ENCODE results near the gene TPP2.

Gene TPP2

DNA sequence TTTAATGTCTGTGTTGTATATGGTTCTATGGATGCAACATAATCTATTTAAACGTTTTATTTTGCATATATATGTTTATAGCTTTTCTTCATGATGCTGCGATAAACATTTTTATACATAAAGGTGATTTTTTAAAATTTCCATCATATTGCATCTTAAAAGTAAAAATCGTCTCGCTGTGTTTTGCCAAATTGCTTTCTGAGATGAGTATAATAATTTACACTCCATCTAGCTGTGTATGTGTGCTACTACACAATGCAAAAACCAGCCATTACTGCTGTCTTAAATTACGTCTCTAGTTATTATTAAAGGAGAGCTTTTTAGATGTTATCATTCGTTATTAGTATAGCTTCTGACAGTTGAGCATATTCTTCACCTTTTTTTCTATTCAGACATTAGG lies 60.8 kb downstream of the TPP2 start:
- no peak for DNase-seq (ENCODE audit: low spot score)

DNA sequence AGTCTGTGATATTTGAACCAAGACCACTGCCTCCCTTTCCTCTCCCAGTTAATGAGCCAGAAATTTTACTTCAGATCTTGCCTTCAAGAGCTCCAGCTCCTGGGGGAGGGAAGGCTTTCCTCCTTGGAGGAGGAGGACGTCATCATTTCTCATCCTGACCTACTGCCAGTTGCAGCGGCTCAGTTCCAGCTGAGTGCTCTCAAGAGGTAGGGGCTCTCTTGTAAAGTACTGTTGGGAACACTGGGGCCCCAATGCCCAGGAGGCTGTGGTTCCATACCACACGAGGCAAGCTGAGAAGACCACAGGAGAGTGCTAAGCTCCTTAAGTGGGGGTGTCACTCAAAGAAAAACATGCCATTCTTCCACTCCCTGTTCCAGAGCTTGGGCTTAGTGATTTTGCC lies 61.9 kb downstream of the TPP2 start:
- DNase-seq (ENCODE audit: low spot score), result no peak

DNA sequence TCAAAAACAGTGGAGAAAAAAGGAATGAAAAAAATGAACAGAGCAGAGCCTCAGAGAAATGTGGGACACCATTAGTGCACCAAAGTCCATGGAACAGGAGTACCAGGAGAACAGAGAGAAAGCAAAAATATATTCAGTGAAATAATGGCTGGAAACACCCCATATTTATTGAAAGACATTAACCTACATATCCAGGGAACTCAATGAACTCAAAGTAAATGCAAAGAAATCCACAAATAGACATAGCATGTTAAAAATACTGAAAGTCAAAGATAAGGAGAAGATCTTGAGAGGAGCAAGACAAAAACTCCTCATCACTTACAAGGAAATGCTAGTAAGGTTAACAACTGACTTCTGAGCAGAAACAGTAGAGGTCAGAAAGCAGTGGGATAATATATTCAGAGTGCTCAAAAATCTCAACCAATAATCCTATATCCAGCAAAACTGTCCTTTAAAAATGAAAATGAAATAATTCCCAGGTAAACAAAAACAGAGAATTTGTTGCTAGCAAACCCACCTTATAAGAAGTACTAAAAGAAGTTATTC lies 62.5 kb downstream of the TPP2 start:
- DNase-seq (ENCODE audit: low spot score), result no peak

DNA sequence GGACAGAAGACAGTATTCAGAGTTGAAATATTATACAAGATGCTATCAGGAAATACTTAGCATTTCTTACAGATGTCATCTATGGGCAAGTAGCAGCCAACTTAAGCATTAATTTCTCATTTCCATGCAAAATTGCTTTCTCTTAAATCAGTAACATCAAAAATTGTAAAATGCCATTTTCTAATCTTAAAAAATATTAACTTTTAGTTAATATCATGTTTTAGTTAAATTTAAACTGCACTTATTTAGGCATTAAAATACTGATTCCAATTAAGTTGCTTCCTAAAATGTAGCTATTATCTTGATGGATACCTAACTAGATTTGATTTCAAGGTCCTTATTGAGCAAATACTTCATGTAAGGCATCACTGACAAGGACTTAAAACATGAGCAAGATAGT lies 70.2 kb downstream of the TPP2 start:
- DNase-seq (ENCODE audit: low spot score), result no peak

DNA sequence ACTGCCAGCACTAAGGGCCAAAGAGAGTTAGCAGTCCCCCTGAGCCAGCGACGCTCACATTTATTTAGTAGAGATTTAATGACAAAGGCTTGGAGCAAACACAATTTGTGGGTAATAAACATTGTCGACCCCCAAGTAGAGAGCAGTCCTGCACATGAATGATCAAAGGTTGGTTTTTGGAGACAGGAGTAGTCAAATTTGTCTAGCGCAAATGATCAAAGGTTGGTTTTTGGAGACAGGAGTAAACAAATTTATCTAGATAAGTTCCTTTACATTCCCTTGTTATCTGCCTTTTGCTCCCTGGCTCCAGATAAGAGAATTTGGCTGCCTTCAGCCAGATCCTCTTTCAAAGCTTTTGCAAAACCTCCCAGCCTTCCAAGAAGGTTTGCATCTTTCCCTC lies 71.1 kb downstream of the TPP2 start:
- no peak for DNase-seq (ENCODE audit: low spot score)

DNA sequence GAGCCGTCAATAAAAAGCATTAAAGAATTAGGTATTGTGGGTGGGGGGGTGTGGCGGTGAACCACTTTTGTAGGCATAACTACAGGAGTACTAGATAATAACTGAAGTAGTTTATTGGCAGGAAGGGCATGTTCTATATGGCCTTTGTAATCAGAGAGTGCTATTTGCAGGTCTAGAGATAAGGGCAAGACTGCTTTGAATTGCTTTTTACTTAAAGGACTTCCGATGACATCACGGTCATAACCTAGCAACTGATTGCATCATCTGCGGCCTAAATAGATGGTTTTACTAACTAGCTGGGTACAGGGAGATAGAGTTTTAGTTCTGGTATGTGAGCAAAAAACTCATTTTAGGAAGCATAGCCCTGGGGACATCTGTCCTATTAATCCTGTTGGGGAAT lies 73.3 kb downstream of the TPP2 start:
- no peak for DNase-seq (ENCODE audit: low spot score)

DNA sequence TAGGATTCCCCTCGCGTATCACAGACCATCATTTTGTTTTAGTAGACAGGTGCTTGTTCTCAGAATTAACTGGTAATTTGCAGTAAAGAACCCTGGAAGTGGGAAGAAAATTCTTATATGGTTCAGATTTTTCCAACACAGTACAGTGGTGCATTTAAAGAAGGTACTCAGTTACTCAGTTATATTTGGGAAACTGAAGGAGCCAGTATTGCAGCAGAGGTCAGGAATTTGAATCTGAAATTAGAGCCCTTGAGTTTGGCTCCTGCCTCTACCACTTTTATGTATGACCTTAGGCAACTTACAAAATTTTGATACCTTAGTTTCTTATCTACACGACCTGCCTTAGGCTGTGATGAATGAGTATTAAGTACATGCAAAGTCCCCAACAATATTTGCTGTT lies 78.3 kb downstream of the TPP2 start:
- DNase-seq (ENCODE audit: low spot score), result no peak

DNA sequence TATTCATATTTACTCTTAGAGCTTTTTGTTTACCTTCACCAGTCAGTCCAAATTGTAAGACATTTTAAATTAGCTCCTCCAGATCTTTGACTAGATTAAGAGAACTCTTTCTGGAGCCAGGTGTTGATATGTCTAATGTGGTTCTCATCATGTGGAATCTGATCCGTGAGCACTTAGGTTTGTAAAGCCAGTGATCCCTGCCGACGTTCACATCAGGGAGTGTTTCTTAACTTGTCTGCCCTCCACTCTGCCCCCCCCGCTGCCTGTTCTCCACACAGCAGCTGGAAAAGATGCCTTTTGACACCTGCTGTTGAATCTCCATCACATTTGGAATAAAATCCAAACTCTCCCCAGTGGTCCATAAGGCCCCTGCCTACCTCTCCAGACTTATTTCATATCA lies 80.3 kb downstream of the TPP2 start:
- no peak for DNase-seq (ENCODE audit: low spot score)

DNA sequence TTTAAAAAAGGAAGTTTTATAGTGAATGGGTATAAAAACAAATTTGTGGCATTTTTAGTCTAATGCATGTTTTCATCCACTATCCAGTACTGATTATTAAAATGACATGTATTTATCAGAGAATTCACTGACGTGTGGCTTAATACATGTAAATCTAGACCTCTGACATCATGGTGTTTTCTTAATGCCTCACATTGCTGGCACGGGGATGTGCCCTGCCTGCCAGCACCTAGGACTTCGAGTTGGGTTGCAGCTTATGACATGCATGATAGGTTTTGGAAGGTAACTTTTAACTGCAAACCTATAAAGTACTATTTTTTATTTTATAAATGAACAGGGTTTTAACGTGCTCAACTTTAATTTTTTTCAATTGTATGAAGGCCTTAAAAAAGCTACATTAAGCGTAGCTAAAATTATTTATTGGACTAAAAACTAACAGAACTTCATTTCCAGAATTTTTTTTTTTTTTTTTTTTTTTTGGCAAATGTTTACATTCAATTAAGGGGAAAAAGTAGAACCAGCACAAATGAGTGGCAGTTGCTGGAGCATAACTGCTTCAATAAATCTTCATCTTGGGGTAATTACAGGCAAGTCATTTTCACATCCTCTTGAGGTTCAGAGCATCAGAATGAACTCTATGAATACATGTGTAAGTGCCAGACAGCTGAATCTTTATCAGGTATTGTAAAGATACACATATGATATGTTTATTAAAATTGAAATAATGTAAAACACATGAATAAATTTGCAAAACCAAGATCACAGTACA lies 81.7 kb downstream of the TPP2 start:
- no peak for DNase-seq (ENCODE audit: low spot score)

DNA sequence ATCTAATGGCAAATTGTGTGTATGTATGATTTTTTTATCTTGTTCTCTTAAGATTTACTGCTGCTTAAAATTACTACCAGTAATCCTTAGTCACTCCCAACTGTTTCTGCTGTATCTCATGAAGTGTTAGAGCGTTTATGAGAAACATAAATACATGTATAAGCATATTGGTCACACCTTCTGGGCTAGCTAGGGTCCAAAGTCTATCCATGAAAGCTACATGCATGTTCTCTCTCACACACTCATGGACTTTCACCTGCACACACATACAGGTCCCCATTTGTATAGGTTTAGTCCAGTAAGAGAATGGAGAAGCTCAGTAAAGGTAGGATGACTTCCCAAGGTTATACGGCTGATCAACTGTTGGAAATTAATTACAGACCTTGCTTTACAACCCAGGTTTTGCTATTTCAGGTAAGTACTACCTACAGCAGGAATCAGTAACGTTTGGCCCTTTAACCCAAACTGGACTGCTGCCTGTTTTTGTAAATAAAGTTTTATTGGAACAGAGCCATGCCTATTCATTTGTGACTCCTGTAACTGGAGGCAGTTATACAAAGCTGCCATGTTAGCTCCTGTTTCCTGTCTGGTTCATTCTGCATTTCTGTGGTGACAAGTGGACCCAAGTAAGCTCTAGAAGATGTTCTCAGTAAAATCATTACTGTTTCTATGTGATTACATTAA lies 82.8 kb downstream of the TPP2 start:
- DNase-seq (ENCODE audit: low spot score), result no peak

DNA sequence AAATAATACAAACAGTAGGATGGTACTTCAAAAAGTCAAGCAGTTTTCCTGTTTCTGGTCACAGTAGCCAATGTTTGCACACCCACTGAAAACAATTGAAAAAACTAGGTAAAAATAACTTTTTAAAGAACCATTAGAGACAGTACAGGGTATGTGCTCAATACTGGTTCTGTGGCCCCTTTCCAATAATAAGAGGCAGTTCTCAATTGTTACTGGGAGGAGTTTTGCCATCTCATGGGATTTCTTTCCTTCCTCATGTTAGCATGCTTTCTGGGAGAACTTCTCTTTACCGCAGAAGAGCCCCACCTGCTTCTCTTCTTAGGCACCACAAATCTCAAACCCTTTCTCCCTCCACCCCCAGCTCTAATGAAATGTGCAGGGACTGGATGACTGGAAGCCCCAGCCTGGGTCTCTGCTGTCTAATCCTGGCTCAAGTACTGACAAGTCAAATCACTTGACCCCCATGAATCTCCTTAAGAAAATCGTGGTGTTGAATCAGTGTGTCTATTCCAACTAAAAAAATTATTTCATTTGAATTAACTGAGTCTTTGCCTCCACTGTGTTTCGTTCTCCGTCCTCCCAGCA lies 83.4 kb downstream of the TPP2 start:
- no peak for DNase-seq (ENCODE audit: low spot score)

DNA sequence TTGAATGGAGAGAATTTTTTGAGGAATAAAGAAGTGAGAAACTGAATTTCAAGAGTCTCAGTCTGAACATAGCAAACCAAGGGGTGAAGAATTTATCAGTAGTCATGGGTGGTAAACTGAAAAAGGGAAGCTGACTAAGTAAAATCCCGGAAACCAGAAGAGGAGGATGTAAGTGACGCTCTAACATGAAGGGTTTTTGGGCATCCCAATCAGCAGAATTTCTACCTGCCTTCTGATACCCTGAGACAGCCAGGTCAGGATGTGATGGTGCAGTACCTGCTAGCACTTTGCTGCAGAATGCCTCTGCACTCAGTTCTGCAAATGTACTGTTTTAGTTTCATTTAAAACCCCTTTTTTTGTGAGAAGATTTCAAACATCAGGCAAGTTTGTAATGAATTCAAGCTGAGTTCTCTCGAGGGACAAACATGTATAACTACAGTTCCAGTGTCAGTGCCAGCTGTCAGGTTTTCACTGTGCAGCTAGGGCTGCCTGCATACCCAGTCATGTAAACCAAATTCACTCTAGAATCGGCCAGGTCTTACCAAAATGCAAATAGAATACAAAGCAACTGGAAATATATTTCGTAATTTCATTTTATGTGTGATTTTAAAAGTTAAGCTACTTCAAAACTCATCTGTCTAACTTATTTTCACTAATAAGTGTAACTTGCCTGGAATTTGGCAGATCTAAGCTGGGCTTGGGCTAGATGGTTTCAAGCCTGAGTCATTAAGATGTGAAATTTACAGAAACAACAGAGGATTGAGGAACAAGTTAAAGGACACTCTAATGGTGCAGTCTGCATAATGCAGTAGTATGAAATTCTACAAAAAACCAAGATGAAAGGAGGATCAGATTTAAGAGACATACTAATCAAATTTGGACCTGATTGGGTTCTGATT lies 84.3 kb downstream of the TPP2 start:
- no peak for DNase-seq (ENCODE audit: low spot score)

DNA sequence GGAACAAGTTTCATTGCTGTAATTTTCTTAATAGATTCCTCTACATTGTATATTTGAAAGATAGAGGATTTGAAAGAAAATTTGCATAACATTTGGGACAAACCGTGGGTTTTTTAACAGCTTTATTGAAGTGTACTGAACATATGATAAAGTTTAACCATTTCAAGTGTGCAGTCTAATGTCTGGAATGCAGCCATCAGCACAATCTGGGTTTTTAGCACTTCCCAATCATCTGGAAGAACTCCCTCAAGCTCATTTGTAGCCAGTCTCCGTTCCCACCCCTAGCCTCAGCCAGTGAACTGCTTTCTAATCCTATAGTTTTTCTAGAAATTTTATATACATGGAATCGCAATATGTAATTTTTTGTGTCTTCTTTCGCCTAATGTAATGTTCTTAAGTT lies 85.4 kb downstream of the TPP2 start:
- no peak for DNase-seq (ENCODE audit: low spot score)

DNA sequence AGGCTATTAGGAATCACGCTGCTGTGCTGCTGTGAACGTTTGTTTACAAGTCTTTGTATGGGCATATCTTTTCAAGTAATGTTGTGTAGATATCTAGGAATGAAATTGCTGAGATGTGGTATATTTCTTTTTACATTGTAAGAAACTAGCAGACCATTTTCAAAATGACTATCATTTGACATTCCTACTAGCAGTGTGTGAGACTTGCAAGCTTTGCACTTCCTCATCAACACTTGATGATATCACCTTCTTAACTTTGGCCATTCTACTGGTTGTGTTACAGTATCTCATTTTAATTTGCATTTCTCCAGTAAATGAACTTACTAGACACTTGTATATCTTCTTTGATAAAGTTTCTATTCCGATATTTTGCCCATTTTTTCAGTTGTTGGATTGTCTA lies 85.9 kb downstream of the TPP2 start:
- DNase-seq (ENCODE audit: low spot score), result no peak

DNA sequence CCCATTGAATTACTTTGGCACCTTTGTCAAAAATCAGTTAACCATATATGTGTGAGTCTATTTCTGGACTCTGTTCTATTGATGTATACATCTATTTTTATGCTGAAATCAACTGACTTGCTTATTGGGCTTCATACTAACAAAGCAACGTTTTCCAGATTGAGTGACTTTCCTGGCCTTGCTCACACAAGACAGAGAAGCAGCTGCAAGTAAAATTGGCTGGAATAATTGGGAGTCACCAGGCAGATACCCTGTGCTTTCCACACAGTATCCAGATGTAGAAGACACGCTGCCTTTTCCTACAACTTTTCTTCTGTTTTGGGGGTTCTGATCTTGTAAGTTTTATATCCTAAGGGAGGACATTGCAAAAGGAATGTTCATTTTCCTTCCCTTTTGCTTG lies 86.9 kb downstream of the TPP2 start:
- DNase-seq (ENCODE audit: low spot score), result no peak

DNA sequence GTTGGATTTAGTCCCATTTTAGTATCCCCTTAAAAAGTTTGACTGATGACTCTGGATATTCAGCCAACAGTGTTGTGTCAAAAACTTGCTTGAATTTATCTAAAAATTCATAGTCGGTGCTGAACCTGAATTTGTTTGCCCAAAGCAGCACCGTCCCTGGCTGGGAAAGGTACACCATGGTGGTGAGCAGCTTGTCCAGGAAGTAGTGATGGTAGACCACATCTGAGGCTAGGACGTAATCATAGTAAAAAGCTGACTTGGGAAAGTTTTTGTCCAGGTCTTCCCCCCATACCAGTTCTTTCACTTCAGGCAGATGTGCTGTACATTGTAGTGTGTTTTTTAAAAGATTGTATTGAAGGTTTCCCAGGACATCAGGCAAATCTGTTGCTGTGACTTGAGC lies 89.2 kb downstream of the TPP2 start:
- no peak for DNase-seq (ENCODE audit: low spot score)

DNA sequence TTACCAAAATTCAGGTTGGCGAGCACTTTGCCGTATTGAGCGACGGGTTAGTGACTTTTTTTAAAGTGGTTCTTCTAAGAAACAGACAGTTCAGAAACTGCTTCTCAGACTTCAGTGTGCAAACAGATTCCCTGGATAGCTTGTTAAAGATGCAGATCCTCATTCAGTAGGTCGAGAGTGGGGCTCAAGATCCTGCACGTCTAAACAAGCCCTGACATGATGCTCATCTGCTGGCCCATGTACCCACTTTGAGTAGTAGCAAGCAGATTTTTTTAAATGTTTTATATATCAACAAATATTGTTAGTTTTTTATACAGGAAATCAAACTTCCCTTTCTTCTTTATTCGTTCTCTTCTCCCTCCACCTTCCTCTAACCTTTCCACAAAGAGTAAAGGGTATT lies 90.7 kb downstream of the TPP2 start:
- DNase-seq (ENCODE audit: low spot score), result no peak

DNA sequence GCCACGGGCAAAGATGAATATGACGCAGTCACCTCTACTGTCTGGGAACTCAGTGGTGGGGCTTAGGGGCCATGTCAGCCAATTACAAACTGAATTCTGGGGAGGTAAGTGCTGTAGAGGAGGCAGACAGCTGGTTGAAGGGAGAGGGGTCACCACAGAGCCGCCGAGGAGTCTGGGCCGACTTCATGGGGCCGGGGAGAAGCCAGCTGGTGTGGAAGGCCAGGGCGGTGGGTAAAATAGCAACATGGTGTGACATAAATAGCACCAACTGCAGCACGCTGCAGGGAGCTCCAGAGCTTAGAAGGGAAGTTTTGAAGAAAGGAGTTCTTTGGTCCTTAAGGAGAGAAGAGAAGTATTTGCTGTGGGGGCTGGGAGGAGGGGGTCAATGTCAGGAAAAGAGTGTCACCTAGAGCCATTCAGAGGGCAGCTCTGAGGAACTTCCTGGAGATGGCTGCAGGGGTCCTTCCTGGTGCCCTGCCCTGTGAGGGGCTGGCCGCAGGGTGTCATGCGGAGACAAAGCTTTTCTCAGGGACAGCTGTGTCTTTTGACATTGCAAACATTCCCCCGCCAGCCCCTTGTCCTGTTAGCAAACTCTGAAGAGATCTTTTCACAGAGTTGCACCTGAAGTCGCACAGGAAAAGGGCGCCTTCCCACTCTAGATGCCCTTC lies 91.7 kb downstream of the TPP2 start:
- no peak for DNase-seq (ENCODE audit: low spot score)

DNA sequence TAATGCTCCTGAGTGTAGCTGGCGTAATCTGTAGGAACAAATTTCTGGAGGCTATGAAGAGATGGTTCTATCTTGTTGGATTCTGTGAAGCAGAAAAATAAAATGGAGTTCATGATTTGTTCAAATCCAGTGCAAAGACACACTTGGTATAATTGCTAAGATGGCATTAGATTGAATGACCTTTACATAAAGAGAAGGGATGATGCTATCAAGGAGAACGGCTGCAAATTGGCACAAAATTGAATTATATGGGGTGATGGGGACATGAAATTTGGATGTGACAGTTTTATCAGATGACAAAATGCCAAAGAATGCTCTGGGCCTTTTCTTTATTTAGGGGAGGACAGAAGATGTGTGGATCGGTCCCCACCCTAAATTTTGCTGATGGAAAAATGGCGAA lies 94.1 kb downstream of the TPP2 start:
- DNase-seq (ENCODE audit: low spot score), result no peak

DNA sequence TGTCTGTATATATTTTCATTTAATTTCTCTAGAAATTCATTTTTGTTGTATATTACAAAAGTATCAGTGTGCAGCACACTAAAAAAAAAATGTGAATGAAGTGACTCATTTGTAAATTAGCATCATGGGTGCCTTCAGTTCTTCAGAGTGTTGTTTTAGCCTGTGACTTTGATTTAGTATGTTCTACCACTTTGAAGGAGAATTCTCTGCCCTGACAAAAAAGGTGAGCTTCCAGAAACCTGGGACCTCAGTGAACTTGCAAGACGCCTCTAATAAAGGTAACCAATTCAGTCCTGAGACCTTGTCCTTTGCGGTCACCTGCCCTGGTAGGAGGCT lies 95.7 kb downstream of the TPP2 start:
- DNase-seq (ENCODE audit: low spot score), result no peak

DNA sequence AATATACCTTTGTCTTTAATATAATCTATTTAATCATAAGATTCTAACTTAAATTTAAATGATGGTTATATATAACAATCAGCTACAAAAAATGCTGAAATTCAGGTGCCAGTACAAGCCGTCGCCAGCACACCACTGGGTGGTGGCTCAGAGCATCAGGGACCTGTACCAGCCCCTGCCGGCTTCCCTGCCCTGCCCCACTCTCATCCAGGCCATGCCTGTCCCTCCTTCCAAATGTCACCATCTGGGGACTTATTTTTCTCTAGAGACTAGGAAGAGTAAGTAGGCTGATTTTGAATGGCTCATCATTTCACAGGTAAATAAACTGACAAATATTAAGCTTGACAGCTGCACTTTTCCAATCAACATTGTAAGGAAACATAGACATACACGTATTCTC lies 96.5 kb downstream of the TPP2 start:
- no peak for DNase-seq (ENCODE audit: low spot score)

DNA sequence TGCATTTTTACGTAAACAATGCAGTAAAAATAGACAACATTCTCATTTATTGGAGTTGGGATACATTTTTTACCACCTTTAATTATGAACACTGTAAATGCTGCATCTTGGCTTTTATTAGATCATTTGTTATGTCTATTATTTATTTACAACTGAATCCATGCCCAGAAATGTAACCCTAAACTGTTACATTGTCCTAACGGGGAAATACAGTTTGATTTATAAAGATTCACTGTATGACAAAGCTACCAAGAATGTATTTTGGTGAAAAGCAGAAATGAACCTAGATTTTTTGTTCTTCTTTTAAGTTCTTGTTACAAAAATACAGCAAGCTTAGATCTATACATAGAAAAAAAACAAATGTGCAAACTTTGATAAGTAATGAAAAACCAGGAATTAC lies 97.0 kb downstream of the TPP2 start:
- no peak for DNase-seq (ENCODE audit: low spot score)
